Spleen (tissue), 7 donors: ENCODE results near the gene NAT14.

ENCODE experiments used
- POLR2A ChIP-seq, 3 donors: fragments of 450-650 bp; IDR thresholded peaks; one replicate each; pipeline ENCODE4 v1.5.1; 2017; ENCODE audit warnings: antibody characterized with exemption in 3 of 3, mild to moderate bottlenecking in 1 of 3
- POLR2AphosphoS5 ChIP-seq, 3 donors: sonication (generic); formaldehyde crosslinking; IDR thresholded peaks; one replicate each; pipeline ENCODE4 v1.5.1; 2017; ENCODE audit warnings: antibody characterized with exemption in 3 of 3
- TF ChIP-seq, protein P1 (sequence below), 11 experiments: fragments of 200-600 bp in 7 of 11; fragments of 450-650 bp in 4 of 11; sonication (generic) in 4 of 11; IDR thresholded peaks in 8 of 11; conservative IDR thresholded peaks in 3 of 11; 1 replicate in 7 of 11; 2 replicates in 4 of 11; pipeline versions ENCODE4 v1.4.0 to v1.8.0; 2016 to 2021; ENCODE audit warnings: antibody characterized with exemption in 11 of 11, inconsistent platforms in 4 of 11, mild to moderate bottlenecking in 1 of 11
- donor health status: DM: no; HTN: no; CAD: no; lungs with moderate emphysema.
- donor health status: DM: no; HTN: no; CAD: no.
- donor health status: DM: no; HTN: no; CAD: no.

DNA sequence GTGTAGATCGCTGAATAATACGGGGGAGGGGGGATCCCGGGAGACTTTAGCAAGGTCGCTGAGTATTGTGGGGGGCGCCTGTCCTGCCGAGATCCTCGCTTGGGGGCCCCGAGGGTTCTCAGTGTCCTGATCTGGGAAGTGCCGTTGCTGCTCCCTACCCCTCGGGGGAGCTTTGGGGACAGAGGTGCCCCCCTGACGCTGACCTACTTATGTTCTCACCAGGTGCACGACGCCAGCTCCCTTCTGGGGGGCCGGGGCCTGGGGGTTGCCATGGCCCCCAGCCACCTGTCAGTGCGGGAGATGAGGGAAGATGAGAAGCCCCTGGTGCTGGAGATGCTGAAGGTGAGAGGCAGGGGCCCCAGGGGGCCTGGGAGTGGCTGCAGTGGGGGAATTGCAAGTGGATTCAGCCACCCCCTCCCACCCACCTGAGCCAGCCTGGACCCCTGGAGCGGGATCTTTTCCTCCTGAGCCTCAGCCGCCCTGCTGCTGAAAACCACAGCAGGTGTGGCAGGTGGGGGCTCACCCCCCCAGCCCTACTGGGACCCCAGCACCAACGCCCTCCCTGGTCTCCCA is 537 bp downstream of the NAT14 start:
- TF ChIP-seq POLR2A (IDR thresholded peaks at IDR 0.05) (no peak), POLR2AphosphoS5 (IDR thresholded peaks at IDR 0.05) (no peak)
- TF ChIP-seq, protein P1, sequence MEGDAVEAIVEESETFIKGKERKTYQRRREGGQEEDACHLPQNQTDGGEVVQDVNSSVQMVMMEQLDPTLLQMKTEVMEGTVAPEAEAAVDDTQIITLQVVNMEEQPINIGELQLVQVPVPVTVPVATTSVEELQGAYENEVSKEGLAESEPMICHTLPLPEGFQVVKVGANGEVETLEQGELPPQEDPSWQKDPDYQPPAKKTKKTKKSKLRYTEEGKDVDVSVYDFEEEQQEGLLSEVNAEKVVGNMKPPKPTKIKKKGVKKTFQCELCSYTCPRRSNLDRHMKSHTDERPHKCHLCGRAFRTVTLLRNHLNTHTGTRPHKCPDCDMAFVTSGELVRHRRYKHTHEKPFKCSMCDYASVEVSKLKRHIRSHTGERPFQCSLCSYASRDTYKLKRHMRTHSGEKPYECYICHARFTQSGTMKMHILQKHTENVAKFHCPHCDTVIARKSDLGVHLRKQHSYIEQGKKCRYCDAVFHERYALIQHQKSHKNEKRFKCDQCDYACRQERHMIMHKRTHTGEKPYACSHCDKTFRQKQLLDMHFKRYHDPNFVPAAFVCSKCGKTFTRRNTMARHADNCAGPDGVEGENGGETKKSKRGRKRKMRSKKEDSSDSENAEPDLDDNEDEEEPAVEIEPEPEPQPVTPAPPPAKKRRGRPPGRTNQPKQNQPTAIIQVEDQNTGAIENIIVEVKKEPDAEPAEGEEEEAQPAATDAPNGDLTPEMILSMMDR (IDR thresholded peaks at IDR 0.05 in 8 of 11, conservative IDR thresholded peaks at IDR 0.05 in 3 of 11): no peak
